Hepatocyte (in vitro differentiated cells): Measurements from ENCODE around the gene XKR7. TPM values are rescaled to one million over a fixed set of nuclear protein-coding genes. Genes with fewer than 3 reads are reported as not detected.

Experiments used
- DNase-seq: peaks from one replicate; pipeline ENCODE4 v3.0.0-alpha.2; 2016; ENCODE audit warnings: low spot score
- H2AFZ ChIP-seq: fragments of 200-600 bp; sonication (generic); 2 replicates; pipeline ENCODE4 v1.6.0; 2016; ENCODE audit warnings: antibody characterized with exemption, mild to moderate bottlenecking
- H3K27ac ChIP-seq: fragments of 200-600 bp; sonication (generic); 2 replicates; pipeline ENCODE4 v1.5.1; 2016; ENCODE audit warnings: mild to moderate bottlenecking
- H3K27me3 ChIP-seq: fragments of 200-600 bp; sonication (generic); 2 replicates; pipeline ENCODE4 v1.6.1; 2016
- H3K36me3 ChIP-seq: fragments of 200-600 bp; sonication (generic); replicated peaks from 2 replicates; pipeline ENCODE4 v1.5.1; 2016; ENCODE audit warnings: low read depth; ENCODE audit not compliant: insufficient read depth
- H3K4me1 ChIP-seq: fragments of 200-600 bp; sonication (generic); 2 replicates; pipeline ENCODE4 v1.5.1; 2016; ENCODE audit warnings: mild to moderate bottlenecking, moderate library complexity; ENCODE audit not compliant: insufficient read depth
- H3K4me2 ChIP-seq: fragments of 200-600 bp; sonication (generic); 2 replicates; pipeline ENCODE4 v1.6.0; 2016
- H3K4me3 ChIP-seq: fragments of 200-600 bp; sonication (generic); 2 replicates; pipeline ENCODE4 v1.5.1; 2016; ENCODE audit warnings: mild to moderate bottlenecking
- H3K79me2 ChIP-seq: fragments of 200-600 bp; sonication (generic); 2 replicates; pipeline ENCODE4 v1.6.0; 2017; ENCODE audit warnings: mild to moderate bottlenecking
- H3K9me2 ChIP-seq: fragments of 200-600 bp; sonication (generic); replicated peaks from 2 replicates; pipeline ENCODE4 v1.6.0; 2017; ENCODE audit warnings: mild to moderate bottlenecking; ENCODE audit not compliant: insufficient read depth
- H3K9me3 ChIP-seq: fragments of 200-600 bp; sonication (generic); 2 replicates; pipeline ENCODE4 v1.5.1; 2016; ENCODE audit warnings: low read depth, mild to moderate bottlenecking
- H4K20me1 ChIP-seq: fragments of 200-600 bp; sonication (generic); 2 replicates; pipeline ENCODE4 v1.6.0; 2016; ENCODE audit warnings: mild to moderate bottlenecking; ENCODE audit not compliant: insufficient read depth, poor library complexity, severe bottlenecking
- EZH2 ChIP-seq: fragments of 200-600 bp; sonication (generic); IDR thresholded peaks from 2 replicates; pipeline ENCODE4 v1.6.1; 2016; ENCODE audit warnings: antibody characterized with exemption, mild to moderate bottlenecking, borderline replicate concordance
- EZH2phosphoT487 ChIP-seq: fragments of 200-600 bp; sonication (generic); IDR thresholded peaks from one replicate; pipeline ENCODE4 v1.6.1; 2018; ENCODE audit warnings: antibody characterized with exemption, mild to moderate bottlenecking, low read depth, moderate library complexity; ENCODE audit not compliant: unreplicated experiment, severe bottlenecking
- WGBS: methylation state at CpG from one replicate; pipeline ENCODE4 v1.1.6; 2016; ENCODE audit warnings: low lambda C conversion rate; ENCODE audit errors: missing lambda C conversion rate; 5-methylcytosine and 5-hydroxymethylcytosine counted together
- polyA plus RNA-seq: library from polyadenylated mRNA; unstranded; fragments of >200 nt; fragmentation: Nextera tagmentation; extraction: Ambion mirVana; gene quantifications from 2 replicates; pipeline ENCODE4 v1.2.1, GENCODE V29; 2016
- total RNA-seq: library from RNA; depleted of rRNA; stranded (reverse); fragments of >200 nt; gene quantifications from 2 replicates; pipeline ENCODE4 v1.2.3, GENCODE V29; 2014
- TF ChIP-seq, protein P1 (sequence below): fragments of 200-600 bp; sonication (generic); IDR thresholded peaks from 2 replicates; pipeline ENCODE4 v1.5.1; 2016; ENCODE audit warnings: antibody characterized with exemption, mild to moderate bottlenecking; ENCODE audit not compliant: poor library complexity

XKR7 gene
- total and polyA plus RNA-seq, 2 experiments from 2014 or later: 0.37 TPM; not detected in 1

DNA sequence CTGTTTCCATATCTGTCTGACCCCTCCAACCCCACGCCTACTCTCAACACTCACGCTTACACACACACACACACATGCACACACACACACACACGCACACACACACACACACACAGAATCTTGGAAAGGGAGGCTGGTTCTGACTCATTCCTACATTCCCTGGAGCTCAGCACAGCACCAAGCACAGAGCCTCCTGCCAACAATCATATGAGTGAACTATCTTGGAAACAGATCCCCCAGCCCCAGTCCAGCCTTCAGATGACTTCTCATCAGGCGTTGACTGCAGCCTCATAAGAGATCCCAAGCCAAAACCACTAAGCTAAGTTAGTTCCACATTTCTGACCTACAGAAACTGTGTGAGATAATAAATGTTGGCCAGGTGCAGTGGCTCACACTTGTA is 70.0 kb downstream of the XKR7 start:
- Histone ChIP-seq H3K79me2 (no peaks in the 10 kb centered on the region), H3K9me3 (no peaks in the 10 kb centered on the region), H3K9me2 (no peaks in the 10 kb centered on the region), H2AFZ (no peak overlapping the region), H3K27me3 (peaks cover 66% of the 10 kb centered on the region), H3K4me3 (no peak overlapping the region), H3K27ac (no peak overlapping the region), H3K36me3 (no peaks in the 10 kb centered on the region), H3K4me1 (no peaks in the 10 kb centered on the region), H4K20me1 (no peaks in the 10 kb centered on the region), H3K4me2 (no peak overlapping the region)
- no peak for DNase-seq
- TF ChIP-seq, protein P1, sequence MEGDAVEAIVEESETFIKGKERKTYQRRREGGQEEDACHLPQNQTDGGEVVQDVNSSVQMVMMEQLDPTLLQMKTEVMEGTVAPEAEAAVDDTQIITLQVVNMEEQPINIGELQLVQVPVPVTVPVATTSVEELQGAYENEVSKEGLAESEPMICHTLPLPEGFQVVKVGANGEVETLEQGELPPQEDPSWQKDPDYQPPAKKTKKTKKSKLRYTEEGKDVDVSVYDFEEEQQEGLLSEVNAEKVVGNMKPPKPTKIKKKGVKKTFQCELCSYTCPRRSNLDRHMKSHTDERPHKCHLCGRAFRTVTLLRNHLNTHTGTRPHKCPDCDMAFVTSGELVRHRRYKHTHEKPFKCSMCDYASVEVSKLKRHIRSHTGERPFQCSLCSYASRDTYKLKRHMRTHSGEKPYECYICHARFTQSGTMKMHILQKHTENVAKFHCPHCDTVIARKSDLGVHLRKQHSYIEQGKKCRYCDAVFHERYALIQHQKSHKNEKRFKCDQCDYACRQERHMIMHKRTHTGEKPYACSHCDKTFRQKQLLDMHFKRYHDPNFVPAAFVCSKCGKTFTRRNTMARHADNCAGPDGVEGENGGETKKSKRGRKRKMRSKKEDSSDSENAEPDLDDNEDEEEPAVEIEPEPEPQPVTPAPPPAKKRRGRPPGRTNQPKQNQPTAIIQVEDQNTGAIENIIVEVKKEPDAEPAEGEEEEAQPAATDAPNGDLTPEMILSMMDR: no peak
- 80% methylated on average over 4 of the region's 4 CpGs for WGBS

DNA sequence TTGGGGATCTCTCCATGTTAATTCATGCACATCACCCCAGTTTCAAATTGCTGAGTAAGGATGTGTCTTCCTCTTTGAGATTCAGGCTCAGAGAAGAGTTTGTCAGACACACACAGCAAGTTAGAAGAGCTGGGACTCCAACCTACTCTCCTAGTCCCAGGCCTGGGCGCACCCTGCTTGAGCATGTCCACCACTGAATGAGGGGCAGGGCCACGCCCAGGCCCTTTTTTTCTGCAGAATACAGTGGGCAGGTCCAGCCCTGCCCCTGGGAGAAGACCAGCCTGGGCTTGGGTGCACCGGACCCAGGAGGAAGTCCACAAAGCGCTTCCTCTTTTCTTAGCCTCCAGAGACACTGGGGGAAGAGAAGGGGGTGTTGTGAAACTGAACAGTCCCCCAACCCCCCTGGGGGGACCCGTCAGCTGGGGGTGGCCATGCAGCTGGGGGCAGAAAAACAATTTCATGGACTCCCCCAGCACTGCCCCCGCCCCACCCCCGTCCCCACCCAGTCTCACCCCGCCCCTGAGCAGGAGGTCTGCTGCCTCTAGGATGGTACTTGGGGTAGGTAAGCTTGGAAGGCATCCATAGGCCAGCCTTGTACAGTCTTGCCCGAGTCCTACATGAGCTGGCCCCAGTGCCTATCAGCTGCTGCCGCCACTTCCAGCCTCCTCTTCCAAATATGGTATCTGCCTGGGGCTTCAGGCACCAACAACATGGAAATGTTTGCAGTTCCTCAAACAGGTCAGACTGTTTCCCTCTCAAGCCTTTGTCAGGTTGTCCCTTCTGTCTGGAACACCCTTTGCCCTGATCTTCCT is 72.4 kb downstream of the XKR7 start:
- Histone ChIP-seq H4K20me1 (no peaks in the 10 kb centered on the region), H3K4me2 (no peak overlapping the region), H3K27ac (no peak overlapping the region), H2AFZ (no peak overlapping the region), H3K27me3 (peaks cover 55% of the 10 kb centered on the region), H3K4me1 (no peaks in the 10 kb centered on the region), H3K79me2 (no peaks in the 10 kb centered on the region), H3K4me3 (no peak overlapping the region), H3K9me2 (no peaks in the 10 kb centered on the region), H3K9me3 (no peaks in the 10 kb centered on the region), H3K36me3 (no peaks in the 10 kb centered on the region)
- 79% methylated on average over 9 of the region's 10 CpGs for WGBS
- TF ChIP-seq EZH2phosphoT487: no peak
- TF ChIP-seq, protein P1: no peak
- no peak for TF ChIP-seq EZH2
- no peak for DNase-seq

DNA sequence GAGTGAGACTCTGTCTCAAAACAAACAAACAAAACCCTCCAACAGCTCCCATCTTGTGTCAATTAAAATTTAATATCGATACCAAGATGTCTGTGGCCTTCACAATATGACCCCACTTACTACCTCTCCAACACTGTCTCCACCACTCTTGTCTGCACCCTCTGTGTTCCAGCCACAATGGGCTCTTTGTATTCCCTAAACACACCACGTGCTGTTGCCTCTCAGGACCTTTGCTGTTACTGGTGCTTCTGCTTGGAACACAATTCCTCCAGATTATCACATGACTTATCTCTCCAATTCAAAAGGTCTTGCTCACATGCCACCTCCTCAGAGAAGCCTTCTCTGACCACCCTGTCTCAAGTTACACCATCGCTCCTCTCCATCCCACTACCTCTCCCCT is 78.0 kb downstream of the XKR7 start:
- no peaks in the 10 kb centered on the region for H3K4me1 ChIP-seq
- no peak for TF ChIP-seq EZH2phosphoT487
- TF ChIP-seq, protein P1: no peak
- TF ChIP-seq EZH2: no peak
- DNase-seq: no peak
- no peak overlapping the region for H3K27ac ChIP-seq
- peaks cover 56% of the 10 kb centered on the region for H3K27me3 ChIP-seq
- H2AFZ ChIP-seq: no peak overlapping the region
- H3K79me2 ChIP-seq: no peaks in the 10 kb centered on the region
- H3K4me2 ChIP-seq: no peak overlapping the region
- H3K36me3 ChIP-seq: no peaks in the 10 kb centered on the region
- no peaks in the 10 kb centered on the region for H3K9me2 ChIP-seq
- H3K4me3 ChIP-seq: no peak overlapping the region
- WGBS: 73% methylated on average over 3 of the region's 3 CpGs
- no peaks in the 10 kb centered on the region for H3K9me3 ChIP-seq
- H4K20me1 ChIP-seq: no peaks in the 10 kb centered on the region
